Peyer's patch (tissue), 4 donors: ENCODE data around the gene ELK4.

Experiments
- POLR2A ChIP-seq, 2 donors: fragments of 450-650 bp; IDR thresholded peaks; one replicate each; pipeline ENCODE4 v1.5.1; 2017; ENCODE audit warnings: antibody characterized with exemption in 2 of 2, mild to moderate bottlenecking in 2 of 2, moderate library complexity in 2 of 2
- TF ChIP-seq, protein P1 (sequence below), 6 experiments: fragments of 450-650 bp in 4 of 6; fragments of 200-600 bp in 2 of 6; sonication (generic) in 1 of 6; IDR thresholded peaks; one replicate each; pipeline ENCODE4 v1.5.1; 2017 to 2019; ENCODE audit warnings: antibody characterized with exemption in 6 of 6, mild to moderate bottlenecking in 3 of 6, moderate library complexity in 1 of 6

DNA sequence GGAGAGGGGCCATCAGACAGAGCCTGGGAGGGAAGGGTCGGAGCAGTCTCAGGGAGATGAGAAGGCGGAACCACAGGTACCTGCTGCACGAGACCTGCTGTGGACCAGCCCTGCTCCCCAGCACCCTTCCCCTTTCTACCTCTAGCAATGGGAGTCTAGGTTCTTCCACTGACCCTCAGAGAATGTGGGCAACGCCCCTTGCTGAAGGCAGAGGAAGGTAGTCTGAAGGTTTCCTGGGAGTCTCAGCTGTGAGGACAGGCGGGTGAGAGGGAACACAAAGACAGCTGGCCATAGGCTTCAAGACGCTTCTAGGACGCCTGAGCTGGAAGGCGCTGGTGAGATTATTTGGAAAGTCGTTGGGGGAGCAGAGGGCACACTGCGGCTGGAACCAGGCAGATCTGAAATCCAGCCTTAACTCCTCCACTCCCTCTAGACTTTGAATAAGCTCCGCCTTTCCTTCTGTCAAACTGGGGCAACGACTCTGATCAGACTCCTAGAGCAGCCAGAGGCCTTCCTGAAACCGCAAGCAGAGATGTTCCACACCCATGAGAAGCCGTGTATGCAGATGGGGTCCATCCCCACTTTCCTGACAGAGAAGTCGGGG lies 30.4 kb upstream of the ELK4 start:
- TF ChIP-seq, protein P1, sequence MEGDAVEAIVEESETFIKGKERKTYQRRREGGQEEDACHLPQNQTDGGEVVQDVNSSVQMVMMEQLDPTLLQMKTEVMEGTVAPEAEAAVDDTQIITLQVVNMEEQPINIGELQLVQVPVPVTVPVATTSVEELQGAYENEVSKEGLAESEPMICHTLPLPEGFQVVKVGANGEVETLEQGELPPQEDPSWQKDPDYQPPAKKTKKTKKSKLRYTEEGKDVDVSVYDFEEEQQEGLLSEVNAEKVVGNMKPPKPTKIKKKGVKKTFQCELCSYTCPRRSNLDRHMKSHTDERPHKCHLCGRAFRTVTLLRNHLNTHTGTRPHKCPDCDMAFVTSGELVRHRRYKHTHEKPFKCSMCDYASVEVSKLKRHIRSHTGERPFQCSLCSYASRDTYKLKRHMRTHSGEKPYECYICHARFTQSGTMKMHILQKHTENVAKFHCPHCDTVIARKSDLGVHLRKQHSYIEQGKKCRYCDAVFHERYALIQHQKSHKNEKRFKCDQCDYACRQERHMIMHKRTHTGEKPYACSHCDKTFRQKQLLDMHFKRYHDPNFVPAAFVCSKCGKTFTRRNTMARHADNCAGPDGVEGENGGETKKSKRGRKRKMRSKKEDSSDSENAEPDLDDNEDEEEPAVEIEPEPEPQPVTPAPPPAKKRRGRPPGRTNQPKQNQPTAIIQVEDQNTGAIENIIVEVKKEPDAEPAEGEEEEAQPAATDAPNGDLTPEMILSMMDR (IDR thresholded peaks at IDR 0.05): no peak
- TF ChIP-seq POLR2A (IDR thresholded peaks at IDR 0.05): no peak
